K562 (cell line): ENCODE results near the gene CCNL1. TPM values are rescaled to one million over a fixed set of nuclear protein-coding genes. Genes with fewer than 3 reads are reported as not detected.

ENCODE experiments used
- ATF4 ChIP-seq: fragments of 450-650 bp; formaldehyde crosslinking; IDR thresholded peaks from 2 replicates; pipeline ENCODE4 v1.4.0; 2022; ENCODE audit warnings: mild to moderate bottlenecking, moderate library complexity
- CBX3 ChIP-seq, 2 experiments: IDR thresholded peaks; 1 replicate in 1 of 2; 2 replicates in 1 of 2; pipeline ENCODE4 v1.6.1; 2012; ENCODE audit warnings: inconsistent platforms in 2 of 2, low read length in 2 of 2, borderline replicate concordance in 1 of 2, control low read depth in 1 of 2
- CHCHD3 ChIP-seq: fragments of 250-450 bp; sonication (Bioruptor Pico); IDR thresholded peaks from 2 replicates; pipeline ENCODE4 v2.1.2; 2022; ENCODE audit warnings: mild to moderate bottlenecking
- CHD4 ChIP-seq: fragments of 200-600 bp; sonication (generic); IDR thresholded peaks from 3 replicates; pipeline ENCODE4 v1.6.1; 2012; ENCODE audit warnings: low read depth, mild to moderate bottlenecking, mixed read lengths, low read length, inconsistent platforms; ENCODE audit not compliant: insufficient read depth, insufficient replicate concordance, poor library complexity, severe bottlenecking
- CXXC5 ChIP-seq: fragments of 250-450 bp; sonication (Bioruptor Pico); IDR thresholded peaks from 2 replicates; pipeline ENCODE4 v1.8.0; 2022; ENCODE audit warnings: inconsistent platforms, mild to moderate bottlenecking, moderate library complexity
- DACH1 ChIP-seq: fragments of 450-650 bp; IDR thresholded peaks from 2 replicates; pipeline ENCODE4 v1.6.1; 2018; ENCODE audit not compliant: partially characterized antibody
- FOXJ2 ChIP-seq: fragments of 200-800 bp; sonication (Bioruptor generic); IDR thresholded peaks from 2 replicates; pipeline ENCODE4 v1.6.1; 2016; ENCODE audit warnings: missing genetic modification characterization, missing compliant biosample characterization
- LARP7 ChIP-seq: fragments of 450-650 bp; IDR thresholded peaks from 2 replicates; pipeline ENCODE4 v1.6.1; 2016
- NCOA2 ChIP-seq, 2 experiments: fragments of 450-650 bp; IDR thresholded peaks; 2 replicates each; pipeline ENCODE4 v1.6.1; 2018; ENCODE audit warnings: mild to moderate bottlenecking in 2 of 2, moderate library complexity in 1 of 2; ENCODE audit not compliant: partially characterized antibody in 2 of 2
- OTX1 ChIP-seq: fragments of 450-650 bp; formaldehyde crosslinking; IDR thresholded peaks from 2 replicates; pipeline ENCODE4 v1.4.0; 2022; ENCODE audit warnings: mild to moderate bottlenecking
- PCBP2 ChIP-seq: fragments of 200-400 bp; formaldehyde crosslinking; IDR thresholded peaks from 2 replicates; pipeline ENCODE4 v1.6.1; 2018; ENCODE audit warnings: low read length, low read depth, mild to moderate bottlenecking, moderate library complexity; ENCODE audit not compliant: poor library complexity, severe bottlenecking
- POLR2AphosphoS5 ChIP-seq: IDR thresholded peaks from 2 replicates; pipeline ENCODE4 v1.6.1; 2011; ENCODE audit warnings: mild to moderate bottlenecking, low read depth, low read length, moderate library complexity; ENCODE audit not compliant: control insufficient read depth, insufficient read depth
- POLR3A ChIP-seq: IDR thresholded peaks from 2 replicates; pipeline ENCODE4 v1.6.1; 2011; ENCODE audit warnings: borderline replicate concordance, mild to moderate bottlenecking, moderate library complexity; ENCODE audit not compliant: insufficient read length, insufficient read depth; ENCODE audit errors: extremely low read depth
- POLR3G ChIP-seq: IDR thresholded peaks from 2 replicates; pipeline ENCODE4 v1.6.1; 2011; ENCODE audit not compliant: insufficient read length, insufficient replicate concordance; ENCODE audit errors: extremely low read depth
- SAP30 ChIP-seq: fragments of 200-600 bp; sonication (generic); IDR thresholded peaks from 2 replicates; pipeline ENCODE4 v1.6.1; 2012; ENCODE audit warnings: borderline replicate concordance, low read depth, mild to moderate bottlenecking, moderate library complexity, low read length, control low read depth, inconsistent platforms; ENCODE audit not compliant: insufficient read depth, poor library complexity, severe bottlenecking
- SFPQ ChIP-seq: fragments of 200-400 bp; formaldehyde crosslinking; IDR thresholded peaks from 2 replicates; pipeline ENCODE4 v1.6.1; 2017; ENCODE audit warnings: mild to moderate bottlenecking, low read depth, low read length, moderate library complexity
- TSC22D4 ChIP-seq: fragments of 450-650 bp; IDR thresholded peaks from 2 replicates; pipeline ENCODE4 v1.6.1; 2016; ENCODE audit warnings: missing genetic modification characterization, missing biosample characterization, control low read depth
- YY1 ChIP-seq, 3 experiments: IDR thresholded peaks; 2 replicates each; pipeline ENCODE4 v1.6.1; 2011; ENCODE audit warnings: low read length in 2 of 3, mild to moderate bottlenecking in 2 of 3, moderate library complexity in 2 of 3, borderline replicate concordance in 1 of 3, control low read depth in 1 of 3, low read depth in 1 of 3; ENCODE audit not compliant: insufficient read depth in 3 of 3, insufficient replicate concordance in 2 of 3, control insufficient read depth in 1 of 3, insufficient read length in 1 of 3; ENCODE audit errors: extremely low read depth in 1 of 3
- ZBTB1 ChIP-seq: sonication (generic); formaldehyde crosslinking; IDR thresholded peaks from 2 replicates; pipeline ENCODE4 v1.8.1; 2023; ENCODE audit warnings: missing genetic modification reagents, low read depth, mild to moderate bottlenecking, borderline replicate concordance
- ZNF232 ChIP-seq: sonication (generic); formaldehyde crosslinking; IDR thresholded peaks from 2 replicates; pipeline ENCODE4 v1.8.0; 2022; ENCODE audit warnings: mild to moderate bottlenecking, missing genetic modification reagents
- ZNF655 ChIP-seq: fragments of 250-450 bp; sonication (Bioruptor Pico); IDR thresholded peaks from 2 replicates; pipeline ENCODE4 v1.5.0; 2021
- polyA plus RNA-seq, 8 experiments: library from polyadenylated mRNA; depleted of rRNA in 4 of 8; stranded (reverse) in 5 of 8; unstranded in 3 of 8; fragments of >200 nt; fragmentation: Nextera tagmentation in 2 of 8; fragmentation: Illumina TruSeq in 1 of 8; extraction: Ambion mirVana in 2 of 8; extraction: Trizol in 1 of 8; gene quantifications; 2 replicates each; pipeline versions ENCODE4 v1.2.1 to v1.2.3, GENCODE V29; 2011 to 2014; ENCODE audit warnings: inconsistent platforms in 1 of 8, missing spikeins in 1 of 8
- total RNA-seq, 7 experiments: library from RNA; depleted of rRNA in 6 of 7; stranded (reverse); fragments of >200 nt in 6 of 7; fragmentation: Illumina TruSeq in 2 of 7; extraction: Trizol in 2 of 7; gene quantifications; 2 replicates each; pipeline versions ENCODE4 v1.2.1 to v1.2.3, GENCODE V29; 2011 to 2021; ENCODE audit warnings: low replicate concordance in 1 of 7

The CCNL1 gene
- total and polyA plus RNA-seq, 9 of the 15 experiments (the other 6 are each of a cell fraction or from before 2014, with no cell fraction given), result 16.1 to 186 (median 132) TPM

- TF ChIP-seq SFPQ (no peak), ZNF232 (no peak), YY1 (IDR thresholded peaks at IDR 0.05; ENCODE audit: borderline replicate concordance in 1 of 3, control insufficient read depth in 1 of 3, extremely low read depth in 1 of 3, insufficient read depth in 3 of 3, insufficient read length in 1 of 3, insufficient replicate concordance in 2 of 3, low read depth in 1 of 3, low read length in 2 of 3) (no peak), NCOA2 (IDR thresholded peaks at IDR 0.05; ENCODE audit: partially characterized antibody in 2 of 2) (no peak), ATF4 (CRISPR knock-in tag) (no peak), POLR3G (no peak), POLR2AphosphoS5 (no peak), CHCHD3 (CRISPR knock-in tag) (no peak), PCBP2 (no peak), CBX3 (IDR thresholded peaks at IDR 0.05; ENCODE audit: borderline replicate concordance in 1 of 2, low read length in 2 of 2) (no peak), LARP7 (no peak), ZBTB1 (CRISPR knock-in tag) (no peak), TSC22D4 (tag) (no peak), ZNF655 (no peak), DACH1 (no peak), OTX1 (CRISPR knock-in tag) (0 out of 2 replicates have a peak, but pooled peaks have one; percentile 62), SAP30 (no peak), POLR3A (no peak), CHD4 (peak; percentile 62), CXXC5 (CRISPR knock-in tag) (peak; percentile 55; the same call in 1 of the 2 replicates), FOXJ2 (tag) (no peak)
Measured at GRCh38 chr3:157130467-157131251, 29.3 kb downstream of the CCNL1 start (continued).
